K562 (cell line): ENCODE measurements around the gene CDC42EP2. TPM values are rescaled to one million over a fixed set of nuclear protein-coding genes. Genes with fewer than 3 reads are reported as not detected.

Experiments used
- ATF2 ChIP-seq: sonication (generic); formaldehyde crosslinking; IDR thresholded peaks from 2 replicates; pipeline ENCODE4 v1.8.1; 2022; ENCODE audit warnings: missing genetic modification reagents
- BRD9 ChIP-seq: fragments of 450-650 bp; IDR thresholded peaks from 2 replicates; pipeline ENCODE4 v1.6.1; 2018; ENCODE audit warnings: low read depth; ENCODE audit not compliant: partially characterized antibody
- E4F1 ChIP-seq: fragments of 250-450 bp; sonication (Bioruptor Pico); IDR thresholded peaks from 2 replicates; pipeline ENCODE4 v1.5.0; 2021; ENCODE audit warnings: mild to moderate bottlenecking, borderline replicate concordance
- FOXJ3 ChIP-seq: sonication (generic); formaldehyde crosslinking; IDR thresholded peaks from 2 replicates; pipeline ENCODE4 v1.4.0; 2020; ENCODE audit warnings: mild to moderate bottlenecking, missing genetic modification reagents
- FOXK1 ChIP-seq: sonication (generic); formaldehyde crosslinking; IDR thresholded peaks from 2 replicates; pipeline ENCODE4 v1.8.0; 2022; ENCODE audit warnings: missing genetic modification reagents, mild to moderate bottlenecking, borderline replicate concordance
- FOXO4 ChIP-seq: fragments of 450-650 bp; formaldehyde crosslinking; IDR thresholded peaks from 2 replicates; pipeline ENCODE4 v1.4.0; 2020; ENCODE audit warnings: mild to moderate bottlenecking, moderate library complexity
- GABPA ChIP-seq: fragments of 200-800 bp; sonication (Bioruptor generic); conservative IDR thresholded peaks from 2 replicates; pipeline ENCODE4 v1.6.1; 2016; ENCODE audit warnings: low read depth, missing genetic modification characterization, missing compliant biosample characterization
- NFE2L1 ChIP-seq: fragments of 450-650 bp; IDR thresholded peaks from 2 replicates; pipeline ENCODE4 v1.6.1; 2016; ENCODE audit warnings: missing genetic modification characterization, low read depth, mild to moderate bottlenecking, missing compliant biosample characterization, moderate library complexity, borderline replicate concordance
- RBBP5 ChIP-seq: fragments of 200-600 bp; sonication (generic); IDR thresholded peaks from 2 replicates; pipeline ENCODE4 v1.6.1; 2012; ENCODE audit warnings: borderline replicate concordance, mild to moderate bottlenecking, low read length, control low read depth, inconsistent platforms; ENCODE audit not compliant: insufficient read depth, poor library complexity, severe bottlenecking
- SMAD4 ChIP-seq: fragments of 250-450 bp; sonication (Bioruptor Pico); conservative IDR thresholded peaks from 2 replicates; pipeline ENCODE4 v1.8.0; 2021; ENCODE audit warnings: inconsistent platforms, mild to moderate bottlenecking, moderate library complexity
- SMC3 ChIP-seq: conservative IDR thresholded peaks from 2 replicates; pipeline ENCODE4 v1.6.1; 2011; ENCODE audit warnings: low read depth, low read length, improper control_type of control experiment; ENCODE audit not compliant: insufficient read depth
- STAT6 ChIP-seq: sonication (generic); formaldehyde crosslinking; IDR thresholded peaks from 2 replicates; pipeline ENCODE4 v1.8.1; 2023; ENCODE audit warnings: mild to moderate bottlenecking, missing genetic modification reagents
- TARDBP ChIP-seq: fragments of 450-650 bp; IDR thresholded peaks from 2 replicates; pipeline ENCODE4 v1.6.1; 2016
- TEAD4 ChIP-seq, 2 experiments: sonication (generic) in 1 of 2; formaldehyde crosslinking in 1 of 2; IDR thresholded peaks; 2 replicates each; pipeline versions ENCODE4 v1.6.1 to v1.8.0; 2012 to 2022; ENCODE audit warnings: borderline replicate concordance in 1 of 2, inconsistent platforms in 1 of 2, low read length in 1 of 2, mild to moderate bottlenecking in 1 of 2, missing genetic modification reagents in 1 of 2
- TFAP4 ChIP-seq: sonication (generic); formaldehyde crosslinking; IDR thresholded peaks from 2 replicates; pipeline ENCODE4 v1.8.0; 2022; ENCODE audit warnings: missing genetic modification reagents, mild to moderate bottlenecking, moderate library complexity, borderline replicate concordance
- TSC22D4 ChIP-seq: fragments of 450-650 bp; IDR thresholded peaks from 2 replicates; pipeline ENCODE4 v1.6.1; 2016; ENCODE audit warnings: missing genetic modification characterization, missing biosample characterization, control low read depth
- ZNF444 ChIP-seq: fragments of 250-450 bp; sonication (Bioruptor Pico); IDR thresholded peaks from 2 replicates; pipeline ENCODE4 v1.4.0; 2020; ENCODE audit warnings: mild to moderate bottlenecking, moderate library complexity
- ZNF696 ChIP-seq: fragments of 250-450 bp; sonication (Bioruptor Pico); conservative IDR thresholded peaks from 2 replicates; pipeline ENCODE4 v1.4.0; 2020; ENCODE audit warnings: mild to moderate bottlenecking, moderate library complexity
- ZNF699 ChIP-seq: fragments of 250-450 bp; sonication (Bioruptor Pico); IDR thresholded peaks from 2 replicates; pipeline ENCODE4 v1.8.0; 2021; ENCODE audit warnings: mild to moderate bottlenecking, moderate library complexity; ENCODE audit not compliant: insufficient replicate concordance
- polyA plus RNA-seq, 8 experiments: library from polyadenylated mRNA; depleted of rRNA in 4 of 8; stranded (reverse) in 5 of 8; unstranded in 3 of 8; fragments of >200 nt; fragmentation: Nextera tagmentation in 2 of 8; fragmentation: Illumina TruSeq in 1 of 8; extraction: Ambion mirVana in 2 of 8; extraction: Trizol in 1 of 8; gene quantifications; 2 replicates each; pipeline versions ENCODE4 v1.2.1 to v1.2.3, GENCODE V29; 2011 to 2014; ENCODE audit warnings: inconsistent platforms in 1 of 8, missing spikeins in 1 of 8
- total RNA-seq, 7 experiments: library from RNA; depleted of rRNA in 6 of 7; stranded (reverse); fragments of >200 nt in 6 of 7; fragmentation: Illumina TruSeq in 2 of 7; extraction: Trizol in 2 of 7; gene quantifications; 2 replicates each; pipeline versions ENCODE4 v1.2.1 to v1.2.3, GENCODE V29; 2011 to 2021; ENCODE audit warnings: low replicate concordance in 1 of 7

The CDC42EP2 gene
- total and polyA plus RNA-seq, 9 of the 15 experiments (the other 6 are each of a cell fraction or from before 2014, with no cell fraction given) = 0.27 to 3.5 (median 0.83) TPM; not detected in 1

GRCh38 chr11:65366340-65366773 is 51.7 kb downstream of the CDC42EP2 start (continued):
- no peak for TF ChIP-seq RBBP5
- no peak for TF ChIP-seq ZNF699 (CRISPR knock-in tag)
- peak; percentile 6; the same call in 1 of the 2 replicates for TF ChIP-seq TEAD4 (IDR thresholded peaks at IDR 0.05; ENCODE audit: low read length)
- TF ChIP-seq TEAD4 (CRISPR knock-in tag; IDR thresholded peaks at IDR 0.05; ENCODE audit: borderline replicate concordance) = no peak
- no peak for TF ChIP-seq SMAD4 (CRISPR knock-in tag)
- no peak for TF ChIP-seq FOXJ3 (CRISPR knock-in tag)
- TF ChIP-seq TFAP4 = no peak
- TF ChIP-seq GABPA (tag) = no peak
- TF ChIP-seq SMC3 = peak; percentile 64
- no peak for TF ChIP-seq FOXO4 (CRISPR knock-in tag)
- no peak for TF ChIP-seq E4F1 (CRISPR knock-in tag)
- no peak for TF ChIP-seq STAT6 (CRISPR knock-in tag)
- TF ChIP-seq ATF2 (CRISPR knock-in tag) = no peak
- no peak for TF ChIP-seq TSC22D4 (tag)
- no peak for TF ChIP-seq NFE2L1 (tag)
- TF ChIP-seq BRD9 = peak; percentile 90
- no peak for TF ChIP-seq FOXK1
- no peak for TF ChIP-seq TARDBP
- no peak for TF ChIP-seq ZNF444
- TF ChIP-seq ZNF696 (CRISPR knock-in tag) = no peak
